Suprapubic skin (tissue), 4 donors: ENCODE results near the gene ZMAT5. TPM values are rescaled to one million over a fixed set of nuclear protein-coding genes. Genes with fewer than 3 reads are reported as not detected.

ENCODE experiments used
- DNase-seq, 2 donors: peaks; one replicate each; pipeline ENCODE4 v3.0.0-alpha.2; 2019; ENCODE audit warnings: low spot score in 2 of 2
- H3K27ac ChIP-seq: fragments of 200-600 bp; sonication (generic); one replicate; pipeline ENCODE4 v1.5.1; 2019
- H3K27me3 ChIP-seq: fragments of 200-600 bp; sonication (generic); one replicate; pipeline ENCODE4 v1.5.1; 2019
- H3K36me3 ChIP-seq: fragments of 200-600 bp; sonication (generic); one replicate; pipeline ENCODE4 v1.5.1; 2019
- H3K4me1 ChIP-seq: fragments of 200-600 bp; sonication (generic); one replicate; pipeline ENCODE4 v1.5.1; 2019
- H3K4me3 ChIP-seq: fragments of 200-600 bp; sonication (generic); one replicate; pipeline ENCODE4 v1.5.1; 2019; ENCODE audit warnings: mild to moderate bottlenecking
- H3K9me3 ChIP-seq: fragments of 200-600 bp; sonication (generic); one replicate; pipeline ENCODE4 v1.5.1; 2019
- EP300 ChIP-seq: sonication (generic); formaldehyde crosslinking; IDR thresholded peaks from one replicate; pipeline ENCODE4 v1.6.1; 2017; ENCODE audit warnings: antibody characterized with exemption
- POLR2A ChIP-seq, 2 donors: fragments of 450-650 bp; IDR thresholded peaks; one replicate each; pipeline ENCODE4 v1.6.1; 2017; ENCODE audit warnings: antibody characterized with exemption in 2 of 2, mild to moderate bottlenecking in 2 of 2, moderate library complexity in 2 of 2
- POLR2AphosphoS5 ChIP-seq, 3 donors: sonication (generic); formaldehyde crosslinking; IDR thresholded peaks; one replicate each; pipeline ENCODE4 v1.6.1; 2017; ENCODE audit warnings: antibody characterized with exemption in 3 of 3
- WGBS: methylation state at CpG from one replicate; pipeline ENCODE4 v1.1.5; 2018; 5-methylcytosine and 5-hydroxymethylcytosine counted together
- total RNA-seq, 4 donors: library from RNA; depleted of rRNA; stranded (reverse); fragments of >200 nt; gene quantifications; one replicate each; pipeline ENCODE4 v1.1.0, GENCODE V29; 2016
- TF ChIP-seq, protein P1 (sequence below), 2 donors: fragments of 200-600 bp in 1 of 2; fragments of 450-650 bp in 1 of 2; sonication (generic) in 1 of 2; IDR thresholded peaks; one replicate each; pipeline ENCODE4 v1.5.1; 2016 to 2019; ENCODE audit warnings: antibody characterized with exemption in 2 of 2, mild to moderate bottlenecking in 1 of 2, moderate library complexity in 1 of 2

Gene ZMAT5
- total RNA-seq, 4 donors from 2014 or later = 16.3 to 28.2 (median 23.1) TPM

DNA sequence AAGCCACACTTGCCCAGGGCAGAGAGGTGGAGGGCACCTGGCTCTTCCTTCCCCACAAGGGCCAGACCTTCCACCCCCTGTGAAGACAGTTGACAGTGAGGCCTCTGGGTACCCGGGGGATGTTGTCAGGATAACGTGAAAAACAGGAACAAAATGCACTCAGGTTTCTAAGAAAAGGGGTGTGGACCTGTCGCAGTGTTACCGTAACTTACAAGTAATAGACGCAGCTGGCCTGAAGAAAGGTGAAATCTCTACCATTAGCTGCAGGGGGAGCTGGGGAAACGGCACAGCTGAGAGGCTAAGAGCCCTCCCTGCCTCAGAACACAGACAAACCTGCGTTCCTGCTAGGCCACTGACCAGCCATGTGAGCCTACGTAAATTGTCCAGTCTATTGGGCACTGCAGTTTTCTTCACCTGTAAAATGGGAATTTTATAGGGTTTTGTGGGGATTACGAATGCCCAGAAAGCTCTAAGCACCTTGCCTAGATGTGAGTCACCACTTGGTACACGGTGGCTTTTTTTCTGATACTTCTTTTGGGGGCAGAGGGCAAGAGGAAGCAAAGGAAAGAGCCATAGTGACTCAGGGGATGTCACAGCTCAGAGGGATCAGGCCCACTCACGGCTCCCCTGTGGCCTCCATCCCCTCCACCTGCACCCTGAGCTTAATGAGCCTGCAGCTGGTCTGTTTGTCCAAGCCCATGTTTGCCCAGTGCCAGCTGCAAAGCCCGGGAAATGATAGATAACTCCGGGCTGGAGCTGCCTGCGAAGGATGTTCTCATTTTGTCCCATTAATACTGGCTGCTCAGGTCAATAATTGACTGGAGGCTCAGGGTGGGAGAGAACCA lies 65.4 kb downstream of the ZMAT5 start:
- TF ChIP-seq POLR2AphosphoS5 (IDR thresholded peaks at IDR 0.05) = no peak
- TF ChIP-seq, protein P1, sequence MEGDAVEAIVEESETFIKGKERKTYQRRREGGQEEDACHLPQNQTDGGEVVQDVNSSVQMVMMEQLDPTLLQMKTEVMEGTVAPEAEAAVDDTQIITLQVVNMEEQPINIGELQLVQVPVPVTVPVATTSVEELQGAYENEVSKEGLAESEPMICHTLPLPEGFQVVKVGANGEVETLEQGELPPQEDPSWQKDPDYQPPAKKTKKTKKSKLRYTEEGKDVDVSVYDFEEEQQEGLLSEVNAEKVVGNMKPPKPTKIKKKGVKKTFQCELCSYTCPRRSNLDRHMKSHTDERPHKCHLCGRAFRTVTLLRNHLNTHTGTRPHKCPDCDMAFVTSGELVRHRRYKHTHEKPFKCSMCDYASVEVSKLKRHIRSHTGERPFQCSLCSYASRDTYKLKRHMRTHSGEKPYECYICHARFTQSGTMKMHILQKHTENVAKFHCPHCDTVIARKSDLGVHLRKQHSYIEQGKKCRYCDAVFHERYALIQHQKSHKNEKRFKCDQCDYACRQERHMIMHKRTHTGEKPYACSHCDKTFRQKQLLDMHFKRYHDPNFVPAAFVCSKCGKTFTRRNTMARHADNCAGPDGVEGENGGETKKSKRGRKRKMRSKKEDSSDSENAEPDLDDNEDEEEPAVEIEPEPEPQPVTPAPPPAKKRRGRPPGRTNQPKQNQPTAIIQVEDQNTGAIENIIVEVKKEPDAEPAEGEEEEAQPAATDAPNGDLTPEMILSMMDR (IDR thresholded peaks at IDR 0.05) = no peak
- no peak for TF ChIP-seq POLR2A (IDR thresholded peaks at IDR 0.05)
- TF ChIP-seq EP300 = no peak
- Histone ChIP-seq H3K36me3 (peaks cover 16% of the 10 kb centered on the region), H3K27ac (no peak overlapping the region), H3K4me1 (peaks cover 47% of the 10 kb centered on the region), H3K4me3 (no peak overlapping the region), H3K27me3 (peaks cover 19% of the 10 kb centered on the region), H3K9me3 (no peaks in the 10 kb centered on the region)
- DNase-seq = peak in 1 of 2 donors; percentile 42
- 28% methylated on average over 13 of the region's 14 CpGs for WGBS

DNA sequence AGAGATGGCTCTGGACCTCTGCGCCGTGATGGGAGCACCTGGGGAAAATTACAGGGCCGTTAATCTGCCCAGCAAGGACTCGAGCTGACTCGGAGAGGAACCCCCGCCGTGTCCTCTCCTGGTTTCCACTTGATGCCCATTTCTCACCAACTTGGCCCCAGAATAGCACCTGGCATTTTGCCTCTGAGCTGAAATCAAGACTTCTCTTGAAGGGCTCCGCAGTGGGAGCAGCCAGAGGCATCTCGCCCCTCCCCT lies 66.0 kb downstream of the ZMAT5 start:
- Histone ChIP-seq H3K27ac (no peak overlapping the region), H3K36me3 (peaks cover 16% of the 10 kb centered on the region), H3K9me3 (no peaks in the 10 kb centered on the region), H3K4me3 (no peak overlapping the region), H3K4me1 (peaks cover 47% of the 10 kb centered on the region), H3K27me3 (peaks cover 18% of the 10 kb centered on the region)
- 18% methylated on average over 6 of the region's 9 CpGs for WGBS
- TF ChIP-seq POLR2AphosphoS5 (IDR thresholded peaks at IDR 0.05) (no peak), EP300 (no peak), POLR2A (IDR thresholded peaks at IDR 0.05) (no peak)
- TF ChIP-seq, protein P1 (IDR thresholded peaks at IDR 0.05) = no peak
- DNase-seq = peak in 1 of 2 donors; percentile 46

DNA sequence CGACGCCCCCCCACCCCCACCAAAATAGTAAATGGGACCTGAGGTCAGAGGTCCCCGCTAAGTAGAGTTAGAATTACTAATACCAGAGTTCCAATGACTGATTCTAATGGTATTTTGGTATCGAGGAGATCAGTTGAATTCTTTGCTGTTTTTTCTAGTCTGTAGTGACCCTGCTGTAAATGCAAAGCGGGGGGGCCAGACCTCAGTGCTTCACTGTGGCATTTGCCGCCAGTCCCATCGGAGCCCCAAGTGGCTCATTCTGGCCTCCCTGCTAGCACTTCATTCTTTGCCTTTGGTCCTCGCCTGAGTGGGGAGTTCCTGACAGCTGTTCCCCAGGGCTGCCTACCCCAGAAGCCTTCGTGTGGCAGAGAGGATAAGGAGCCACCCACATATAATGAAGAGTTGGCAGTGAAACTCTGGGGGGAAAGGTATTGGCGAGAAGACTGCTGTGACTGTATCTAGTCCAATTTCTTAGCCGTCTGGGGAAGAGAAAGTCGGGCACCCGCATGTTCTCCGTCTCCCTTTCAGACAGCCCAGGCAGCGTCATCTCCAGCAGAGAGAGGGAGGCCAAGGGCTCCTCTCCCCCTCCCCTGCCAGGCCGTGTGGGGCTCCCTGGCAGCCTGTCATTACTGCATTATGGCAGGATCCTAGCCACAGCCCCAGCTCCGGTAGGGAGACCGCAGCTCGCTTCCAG lies 66.5 kb downstream of the ZMAT5 start:
- Histone ChIP-seq H3K27me3 (peaks cover 15% of the 10 kb centered on the region), H3K4me3 (no peak overlapping the region), H3K4me1 (peaks cover 52% of the 10 kb centered on the region), H3K9me3 (no peaks in the 10 kb centered on the region), H3K27ac (no peak overlapping the region), H3K36me3 (peaks cover 17% of the 10 kb centered on the region)
- 49% methylated on average over 15 of the region's 19 CpGs for WGBS
- TF ChIP-seq, protein P1 (IDR thresholded peaks at IDR 0.05) = no peak
- TF ChIP-seq POLR2A (IDR thresholded peaks at IDR 0.05) (no peak), POLR2AphosphoS5 (IDR thresholded peaks at IDR 0.05) (no peak), EP300 (no peak)
- DNase-seq = no peak

DNA sequence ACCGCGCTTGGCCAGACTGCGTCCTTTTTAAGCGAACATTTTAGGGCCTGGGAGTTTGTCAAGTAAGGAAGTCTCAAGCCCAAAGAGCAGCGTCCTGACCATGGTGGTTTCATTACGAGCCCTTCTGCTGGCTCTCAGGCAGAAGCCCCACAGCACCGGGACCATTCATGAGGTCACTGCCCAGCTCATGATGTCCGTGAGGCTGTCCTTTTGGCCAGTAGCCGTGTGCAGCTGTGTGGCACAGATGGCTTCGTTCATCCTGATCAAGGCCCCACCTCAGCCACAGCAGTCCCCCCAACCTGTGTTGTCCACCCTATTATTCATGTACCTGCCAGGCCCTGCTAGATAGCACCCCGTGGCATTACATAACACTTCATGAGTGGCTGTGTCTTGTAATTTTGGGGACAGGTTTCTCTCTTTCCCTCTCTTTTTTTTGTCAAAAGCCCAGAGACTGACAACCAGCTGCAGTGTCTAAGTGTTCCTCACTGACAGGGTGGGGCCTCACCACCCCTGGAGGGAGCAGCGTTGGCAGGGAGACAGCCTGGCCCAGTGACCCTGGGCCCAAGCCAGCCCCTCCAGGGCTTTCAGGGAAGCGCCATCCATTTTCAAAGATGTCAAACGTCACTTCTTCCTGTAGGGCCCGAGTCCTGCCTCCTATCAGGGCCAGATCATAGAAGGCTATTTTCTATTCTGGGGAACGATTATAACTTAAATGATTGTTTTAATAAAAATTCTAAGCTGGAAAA lies 68.8 kb downstream of the ZMAT5 start:
- TF ChIP-seq EP300 (no peak), POLR2A (IDR thresholded peaks at IDR 0.05) (no peak), POLR2AphosphoS5 (IDR thresholded peaks at IDR 0.05) (no peak)
- TF ChIP-seq, protein P1 (IDR thresholded peaks at IDR 0.05) = no peak
- Histone ChIP-seq H3K9me3 (no peaks in the 10 kb centered on the region), H3K36me3 (peaks cover 21% of the 10 kb centered on the region), H3K27ac (no peak overlapping the region), H3K4me1 (peaks cover 71% of the 10 kb centered on the region), H3K4me3 (no peak overlapping the region), H3K27me3 (peaks cover 14% of the 10 kb centered on the region)
- no peak for DNase-seq
- WGBS = 68% methylated on average over 16 of the region's 16 CpGs
